ENCODE data around the gene CACNG4.

The CACNG4 gene

DNA sequence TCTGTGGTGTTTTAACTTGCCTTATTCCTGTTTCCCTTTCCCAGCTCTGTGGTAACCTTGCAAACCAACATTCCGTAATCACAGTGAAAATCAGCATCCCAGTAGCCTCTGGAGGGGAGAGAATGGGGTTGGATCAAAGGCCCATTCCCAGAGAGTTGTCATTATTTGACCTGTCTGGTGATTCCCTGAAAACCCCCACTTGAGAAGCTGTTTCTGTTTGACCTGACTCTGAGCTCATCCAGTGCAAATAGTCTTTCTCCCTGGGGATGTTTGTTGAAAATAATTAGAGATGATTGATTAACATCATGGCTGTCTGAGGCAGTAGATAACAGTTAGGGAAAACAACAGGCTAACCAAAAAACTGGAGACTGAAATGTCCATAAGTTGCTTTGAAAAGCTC lies 82.9 kb downstream of the CACNG4 start:
- DNase-seq: no peak

DNA sequence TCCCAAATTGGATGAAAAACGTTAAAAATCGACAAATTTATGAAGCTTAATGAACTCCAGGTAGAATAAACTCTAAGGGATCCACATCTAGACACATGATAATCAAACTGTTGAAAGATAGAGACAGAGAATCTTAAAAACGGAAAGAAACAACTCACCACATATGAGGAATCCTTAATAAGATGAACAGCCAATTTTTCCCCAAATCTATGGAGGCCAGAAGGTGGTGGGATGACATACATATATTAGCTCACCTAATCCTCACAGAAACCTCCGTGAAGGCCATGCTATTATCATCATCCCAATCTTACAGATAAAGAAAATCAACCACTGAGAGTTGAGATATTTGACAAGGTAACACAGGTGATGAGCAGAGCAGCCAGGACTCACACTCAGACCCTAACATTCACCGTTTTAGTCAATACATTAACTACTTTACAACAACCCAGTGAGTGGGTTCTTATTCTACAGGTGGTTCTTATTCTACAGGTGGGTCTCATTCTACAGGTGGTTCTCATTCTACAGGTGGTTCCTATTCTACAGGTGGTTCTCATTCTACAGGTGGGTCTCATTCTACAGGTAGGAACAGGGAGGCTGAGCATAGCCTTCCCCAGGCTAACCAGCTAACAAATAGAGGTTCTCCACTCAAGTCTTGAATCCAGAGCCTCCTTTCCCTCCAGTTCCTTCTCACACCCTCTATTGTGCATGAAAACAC lies 84.7 kb downstream of the CACNG4 start:
- no peak for DNase-seq

DNA sequence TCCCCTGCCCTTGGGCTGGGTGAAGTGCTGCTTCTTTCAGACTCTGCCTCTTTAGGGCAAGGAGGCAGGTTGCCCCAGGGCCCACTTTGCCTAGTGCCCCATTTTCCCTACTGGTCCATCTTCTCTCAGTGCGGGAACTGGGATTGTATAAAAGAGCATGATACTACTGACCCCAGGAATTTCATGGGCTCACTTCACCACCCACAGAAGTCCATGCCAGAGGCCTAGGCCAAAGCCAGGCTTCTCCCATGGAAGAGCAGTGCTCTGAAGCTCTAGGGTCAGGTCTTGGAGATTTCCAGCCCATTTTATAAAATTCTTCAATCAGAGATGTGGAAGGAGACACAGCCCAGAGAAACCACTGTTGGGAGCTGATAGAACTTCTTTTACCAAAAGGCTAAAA lies 85.6 kb downstream of the CACNG4 start:
- DNase-seq: no peak

DNA sequence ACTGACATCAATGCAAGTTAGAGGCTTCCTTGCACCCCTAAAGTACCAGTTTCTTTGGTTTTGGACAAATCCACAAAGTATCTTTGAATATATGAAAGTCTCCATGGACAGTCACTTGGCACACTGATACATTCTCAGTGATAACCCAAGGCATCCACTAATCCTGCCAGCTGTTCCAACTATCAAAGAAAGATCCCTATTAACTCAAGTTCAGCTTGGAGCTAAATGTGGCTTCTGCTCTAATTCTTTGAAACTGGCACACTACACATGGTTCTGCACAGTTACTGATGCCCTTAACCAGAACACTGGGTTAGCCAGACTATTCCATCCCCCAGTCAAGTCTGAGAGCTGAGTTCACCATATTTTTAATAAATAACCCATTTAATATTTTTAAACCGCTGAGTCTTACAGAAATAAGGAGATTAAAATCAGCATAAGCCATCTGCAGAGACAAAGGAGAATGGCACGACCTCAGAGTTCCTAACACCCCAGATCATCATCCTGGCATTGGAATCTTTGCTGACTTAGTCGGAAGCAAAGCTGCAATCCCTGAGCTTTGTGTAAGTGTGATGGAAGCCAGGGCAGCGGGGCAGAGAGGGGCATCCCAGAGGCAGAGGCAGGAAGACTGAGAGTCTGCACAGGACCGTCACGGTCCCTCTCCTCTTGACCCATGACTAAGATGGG lies 86.1 kb downstream of the CACNG4 start:
- DNase-seq: no peak

- DNase-seq: no peak
These were observed 86.6 kb downstream of the CACNG4 start for GRCh38 chr17:67051155-67051538.

DNA sequence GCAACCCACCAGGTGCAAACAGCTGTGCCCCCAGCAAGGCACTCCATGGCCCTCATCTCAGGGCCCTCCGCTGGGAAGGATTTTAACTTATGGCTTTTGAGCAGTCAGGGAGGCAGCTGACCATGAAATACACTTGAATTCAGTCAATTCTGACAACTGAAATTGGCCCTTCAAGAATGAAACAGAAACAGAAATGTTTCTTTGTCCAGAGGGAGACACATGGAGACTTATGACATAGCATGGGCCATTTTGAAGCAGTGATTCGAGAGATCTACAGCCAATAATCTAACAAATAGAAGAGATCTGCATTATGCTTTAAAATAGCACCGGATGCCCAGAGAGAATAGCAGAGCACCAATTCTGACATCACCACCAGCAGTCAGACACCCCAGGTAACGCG lies 87.3 kb downstream of the CACNG4 start:
- DNase-seq: no peak

- no peak for DNase-seq
These were observed 88.4 kb downstream of the CACNG4 start for GRCh38 chr17:67052720-67053437.

DNA sequence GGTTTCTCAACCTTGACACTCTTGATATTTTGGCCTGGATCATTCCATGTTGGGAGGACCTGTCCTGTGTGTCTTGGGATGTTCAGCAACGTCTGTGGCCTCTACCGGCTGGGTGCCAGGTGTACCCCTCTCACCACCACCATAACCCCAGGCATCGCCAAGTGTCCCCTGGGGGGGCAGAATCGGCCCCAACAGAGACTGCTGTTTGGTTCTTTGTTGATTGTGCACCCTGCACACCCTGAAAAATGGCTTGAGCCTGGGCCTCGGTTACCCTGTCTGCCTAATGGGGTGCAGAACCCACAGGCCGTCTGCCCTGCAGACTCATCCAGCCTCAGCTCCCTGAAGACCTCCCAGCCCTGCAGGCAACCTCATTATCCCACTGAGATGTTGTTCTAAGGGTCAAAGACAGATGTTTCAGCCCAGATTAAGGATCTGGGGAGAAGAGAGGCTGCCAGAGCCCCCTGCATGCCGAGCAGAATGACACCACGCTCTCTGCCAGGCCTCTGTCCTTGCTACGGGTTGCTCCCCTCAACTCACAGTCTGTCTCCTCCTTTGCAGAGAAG lies 89.0 kb downstream of the CACNG4 start:
- DNase-seq: no peak

DNA sequence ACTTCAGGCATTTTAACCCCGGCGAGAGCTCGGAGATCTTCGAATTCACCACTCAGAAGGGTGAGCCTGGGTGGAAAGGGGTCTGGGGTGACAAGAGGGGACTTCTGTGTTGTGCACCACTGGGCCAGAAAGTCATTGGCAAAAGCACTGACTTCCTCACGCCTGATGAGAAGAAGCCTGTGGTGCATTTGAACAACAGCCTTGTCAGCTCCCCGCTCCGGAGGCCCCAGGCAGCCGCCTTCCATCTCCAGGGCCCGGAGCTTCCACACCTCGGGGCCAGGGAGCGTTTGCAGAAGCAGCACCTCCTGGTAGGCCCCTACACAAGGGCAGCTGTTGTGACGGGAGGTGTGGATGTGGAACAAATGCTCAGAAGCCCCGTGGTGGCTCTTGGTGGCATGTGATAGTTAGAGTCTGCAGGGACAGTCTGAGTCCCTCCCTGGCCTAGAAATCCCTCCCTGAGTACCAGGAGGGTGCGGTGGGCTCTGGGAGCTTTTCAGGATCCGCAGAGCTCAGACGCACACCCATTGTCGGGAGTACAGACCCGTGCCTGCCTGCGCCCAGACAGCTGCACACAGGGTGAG lies 89.6 kb downstream of the CACNG4 start:
- no peak for DNase-seq

DNA sequence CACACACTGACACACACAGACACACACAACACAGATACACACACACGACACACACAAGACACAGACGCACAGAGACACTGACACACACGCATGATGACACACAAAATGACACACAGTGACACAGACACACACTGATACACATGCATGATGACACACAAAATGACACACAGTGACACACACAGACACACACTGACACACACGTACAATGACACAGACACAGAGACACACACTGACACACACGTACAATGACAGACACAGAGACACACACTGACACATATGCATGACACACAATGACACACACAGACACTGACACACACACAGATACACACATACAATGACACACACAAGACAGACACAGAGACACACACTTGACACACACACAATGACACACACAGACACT lies 90.1 kb downstream of the CACNG4 start:
- DNase-seq: no peak

- no peak for DNase-seq
These were observed 90.5 kb downstream of the CACNG4 start for GRCh38 chr17:67055041-67055443.

GRCh38 chr17:67055811-67056745 lies 91.6 kb downstream of the CACNG4 start:
- peak; percentile 39 for DNase-seq

DNA sequence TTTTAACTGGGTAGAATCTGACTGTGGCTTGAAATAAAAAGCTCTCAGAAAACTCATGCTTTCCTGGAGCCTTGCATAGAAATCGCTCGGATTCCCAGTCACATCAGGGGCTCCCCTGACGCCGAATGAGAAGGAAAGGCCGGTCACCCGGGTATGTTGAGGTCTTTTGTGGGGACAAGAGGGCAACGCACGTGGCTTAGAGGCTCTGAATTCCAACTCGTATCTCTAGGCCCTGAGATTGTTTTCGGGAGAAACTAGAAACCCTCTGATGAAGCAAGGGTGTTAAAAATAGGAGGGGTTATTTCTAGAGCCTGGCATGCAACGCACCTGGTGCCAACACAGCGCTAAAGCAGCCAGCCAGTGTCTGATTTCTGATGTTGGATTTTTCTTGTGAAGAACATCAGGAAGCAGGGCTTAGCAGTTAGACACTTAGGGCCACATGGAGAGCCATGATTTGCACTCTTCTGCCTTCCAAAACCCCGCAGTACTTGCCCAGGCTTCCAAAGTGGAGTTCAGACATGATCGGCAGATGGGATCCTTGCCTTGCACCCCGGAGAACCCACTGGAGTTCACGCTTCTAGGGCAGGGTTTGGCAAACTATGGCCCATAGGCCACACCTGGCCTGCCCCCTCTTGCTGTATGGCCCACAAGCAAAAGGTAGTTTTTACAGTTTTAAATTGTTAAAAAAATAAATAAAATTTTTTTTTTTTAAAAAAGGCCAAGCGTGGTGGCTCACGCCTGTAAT lies 92.4 kb downstream of the CACNG4 start:
- DNase-seq: no peak

DNA sequence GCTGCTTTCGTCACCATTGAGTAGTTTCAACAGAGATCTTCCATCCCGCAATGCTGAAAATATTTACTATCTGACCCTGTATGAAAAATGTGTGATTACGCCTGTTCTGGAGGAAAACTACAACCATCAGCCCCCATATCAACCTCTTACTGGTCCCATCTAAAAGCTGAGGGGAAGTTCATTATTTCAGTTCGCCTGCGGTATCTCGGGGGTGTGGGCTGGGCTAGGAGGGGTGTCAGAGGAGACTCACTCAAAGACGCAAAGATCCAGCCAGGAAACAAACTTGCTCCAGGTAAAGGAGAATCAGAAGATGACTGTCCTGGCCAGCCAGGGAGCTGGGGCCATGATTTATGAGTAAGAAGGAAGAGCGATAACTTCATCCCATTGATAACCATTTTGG lies 93.5 kb downstream of the CACNG4 start:
- DNase-seq: no peak

DNA sequence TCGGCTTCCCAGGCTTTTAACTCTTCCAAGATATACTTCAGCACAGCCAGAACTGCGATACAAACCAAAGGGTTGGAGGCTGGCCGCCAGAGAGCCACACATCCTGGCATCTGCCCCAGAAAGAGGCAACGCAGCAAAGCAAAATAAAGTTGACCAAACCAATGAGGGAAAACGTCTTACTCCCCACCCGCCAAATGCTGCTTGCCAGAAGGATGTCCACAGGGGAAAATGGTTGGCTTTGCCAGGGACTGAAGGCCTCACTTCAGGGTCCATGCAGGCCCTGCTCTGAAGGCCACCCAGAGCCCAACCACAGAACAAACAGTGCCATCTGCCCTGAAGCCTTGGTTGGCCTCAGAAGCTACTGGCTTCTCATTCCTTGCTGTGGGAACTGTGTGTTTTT lies 94.9 kb downstream of the CACNG4 start:
- DNase-seq: no peak

DNA sequence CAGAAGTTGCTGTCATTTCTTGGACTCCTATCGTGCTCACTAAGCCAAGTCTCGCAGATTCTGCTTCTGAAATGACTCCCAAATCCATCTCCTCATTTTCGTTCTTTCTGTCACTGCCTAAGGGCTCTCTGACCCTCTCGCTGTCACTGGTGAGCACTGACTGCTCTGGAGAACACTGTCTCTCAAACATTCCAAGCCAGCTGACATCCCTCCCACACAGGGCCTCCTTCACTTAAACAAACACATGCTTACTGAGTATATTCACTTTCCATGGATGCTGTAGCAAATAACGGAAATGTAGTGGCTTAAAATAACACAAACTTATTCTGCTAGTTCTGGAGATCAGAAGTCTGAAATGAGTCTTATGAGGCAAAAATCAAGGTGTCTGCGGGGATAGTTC lies 98.6 kb downstream of the CACNG4 start:
- DNase-seq: no peak

GRCh38 chr17:67066717-67067116 lies 102.2 kb downstream of the CACNG4 start:
- DNase-seq: no peak

- no peak for DNase-seq
These were observed 103.3 kb downstream of the CACNG4 start for GRCh38 chr17:67067571-67068482.

GRCh38 chr17:67068999-67069398 lies 104.5 kb downstream of the CACNG4 start:
- no peak for DNase-seq

- no peak for DNase-seq
These were observed 105.2 kb downstream of the CACNG4 start for GRCh38 chr17:67069603-67070136.

All from NCI-H2171 (cell line).